ENCODE measurements around the gene NECAB3. TPM values are rescaled to one million over a fixed set of nuclear protein-coding genes. Genes with fewer than 3 reads are reported as not detected.

The NECAB3 gene
- total and polyA plus RNA-seq, 2 of the 4 experiments (the other 2 are of a cell fraction) = 8.6 to 28.4 TPM

DNA sequence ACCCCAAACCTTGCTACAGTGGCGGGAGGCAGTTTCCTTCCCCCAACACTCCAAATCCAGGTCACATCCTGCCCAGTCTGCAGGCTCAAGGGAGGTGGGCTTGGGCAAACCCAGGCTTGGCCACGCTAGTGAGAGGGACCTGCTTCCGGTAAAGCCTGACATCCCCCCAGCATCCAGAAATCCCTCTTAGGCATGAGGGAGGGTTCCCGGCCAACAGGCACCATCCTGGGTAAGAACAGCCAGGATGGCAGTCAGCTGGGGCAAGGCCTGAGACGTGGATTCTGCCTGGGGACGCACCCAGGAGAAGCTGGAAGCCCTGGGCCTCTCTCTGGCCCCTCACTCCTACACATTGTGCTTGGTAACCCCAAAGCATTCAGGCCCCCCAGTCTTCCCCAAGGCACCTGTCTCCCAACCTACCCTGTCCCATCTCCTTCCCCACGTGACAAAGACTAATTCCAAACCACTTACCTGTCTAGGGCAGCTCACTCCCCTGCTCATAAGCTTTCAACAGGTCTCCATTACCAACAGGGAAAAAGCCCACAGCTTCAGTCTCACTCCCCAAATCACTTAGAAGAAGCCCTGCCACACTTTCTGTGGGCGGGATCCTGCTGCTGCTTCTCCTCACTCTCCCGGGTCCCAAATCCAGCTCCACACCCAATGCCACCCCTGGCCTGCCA is 10.0 kb downstream of the NECAB3 start:
- in situ Hi-C loops (cut with MboI; ENCODE audit: low sequenced_read_pairs) = no loop called here
- Histone ChIP-seq H2AK5ac (ENCODE audit: low read depth, low read length) (peak overlapping the region; percentile 93), H3K9me1 (ENCODE audit: insufficient read depth, low read length) (peaks cover 26% of the 10 kb centered on the region), H2BK20ac (ENCODE audit: low read depth, low read length) (peak overlapping the region; percentile 78), H2AFZ (replicated peaks; ENCODE audit: low read length, poor library complexity) (peak overlapping the region; percentile 96), H2BK120ac (ENCODE audit: low read depth, low read length) (peak overlapping the region; percentile 92), H4K20me1 (ENCODE audit: insufficient read depth, low read length) (0 out of 2 replicates have a peak, but pooled peaks cover 5% of the 10 kb centered on the region), H2AK9ac (replicated peaks; ENCODE audit: low read depth, low read length, poor library complexity) (peak overlapping the region; percentile 98), H3K27ac (ENCODE audit: insufficient read depth, low read length) (peak overlapping the region; percentile 83), H3K4ac (ENCODE audit: low read depth, low read length) (peak overlapping the region; percentile 100), H3K9ac (ENCODE audit: low read depth, low read length) (peak overlapping the region; percentile 93), H4K5ac (ENCODE audit: low read depth, low read length) (peak overlapping the region; percentile 97), H3K4me2 (ENCODE audit: low read depth, low read length) (peak overlapping the region; percentile 96), H2BK5ac (ENCODE audit: low read depth, low read length, poor library complexity, severe bottlenecking) (peak overlapping the region; percentile 90), H4K8ac (ENCODE audit: low read depth in 2 of 2, low read length in 2 of 2) (peak overlapping the region; percentile 90 to 99), H3K9me3 (ENCODE audit: control insufficient read depth, insufficient read depth, low read length) (no peaks in the 10 kb centered on the region), H3K79me1 (ENCODE audit: low read depth in 1 of 2, low read length in 2 of 2) (peaks cover 10 to 55% of the 10 kb centered on the region in 2 experiments; a peak in 3 of 4 replicates), H4K91ac (ENCODE audit: insufficient read depth, low read depth, low read length) (peak overlapping the region; percentile 99), H3K36me3 (ENCODE audit: control insufficient read depth, insufficient read depth, low read length) (peaks cover 9% of the 10 kb centered on the region), H3K27me3 (ENCODE audit: control insufficient read depth, insufficient read depth, low read length) (no peaks in the 10 kb centered on the region), H3K23ac (ENCODE audit: low read depth, low read length) (peak overlapping the region; percentile 100), H2BK15ac (ENCODE audit: low read depth, low read length) (peak overlapping the region; percentile 46; the same call in 1 of the 3 replicates), H3K4me3 (ENCODE audit: insufficient read depth, low read depth, low read length) (peak overlapping the region; percentile 79), H3K4me1 (ENCODE audit: control insufficient read depth, insufficient read depth, low read length) (peaks cover 19% of the 10 kb centered on the region), H3K14ac (replicated peaks; ENCODE audit: low read depth, low read length) (peak overlapping the region; percentile 100), H3K18ac (ENCODE audit: low read depth, low read length) (peak overlapping the region; percentile 49), H3K56ac (ENCODE audit: extremely low read depth, insufficient read depth, low read length) (peak overlapping the region; percentile 49)
- dilution Hi-C loops (cut with HindIII; ENCODE audit: low sequenced_read_pairs, unreplicated experiment) = no loop called here
- BruUV-seq (replicated peaks) = no TSS peak
- ATAC-seq (ENCODE audit: low read depth) (no peak), DNase-seq (no peak)
- intact Hi-C loops (cut with micrococcal nuclease) = loop anchor here (10.0 kb wide), 1 partner anchor 151 kb away; the partner anchor contains the start of gene CHMP4B
- CTCF ChIA-PET = interaction anchor here (0.7 to 2.2 kb wide), 2 partner anchors 11 to 175 kb away, joined by 3 to 6 read pairs; partner anchors contain the start of gene CBFA2T2
- no peak; the same call in 1 of the 2 replicates for TF ChIP-seq POLR2A (IDR thresholded peaks at IDR 0.05; ENCODE audit: low read depth, low read length)
- POLR2A ChIA-PET (ENCODE audit: unreplicated experiment) = no interaction called here
- WGBS, 2 experiments (ENCODE audit: extremely low coverage in 2 of 2, insufficient read length in 1 of 2) = 95% methylated on average over 5 of the region's 9 CpGs; no CpG with 5 or more reads in 1 of the 2 experiments

Measured in IMR-90 (cell line).